GM23338 (cell line): Measurements from ENCODE around the gene OR10A2. TPM values are rescaled to one million over a fixed set of nuclear protein-coding genes. Genes with fewer than 3 reads are reported as not detected.

Experiments used
- ATAC-seq: fragments of 200-7000 bp; cut with Tn5 transposase; 3 replicates; pipeline ENCODE4 v1.9.1; 2020
- DNase-seq: peaks from one replicate; pipeline ENCODE4 v3.0.0-alpha.2; 2015; ENCODE audit warnings: low spot score
- H2AFZ ChIP-seq: fragments of 200-600 bp; sonication (generic); 2 replicates; pipeline ENCODE4 v1.8.0; 2016; ENCODE audit warnings: antibody characterized with exemption, mild to moderate bottlenecking, moderate library complexity
- H3F3A ChIP-seq: fragments of 200-600 bp; sonication (generic); replicated peaks from 2 replicates; pipeline ENCODE4 v1.8.0; 2017; ENCODE audit warnings: antibody characterized with exemption, mixed run types, low read depth
- H3K27ac ChIP-seq: fragments of 200-600 bp; sonication (generic); 2 replicates; pipeline ENCODE4 v1.6.1; 2016; ENCODE audit warnings: low read depth
- H3K27me3 ChIP-seq: fragments of 200-600 bp; sonication (generic); 2 replicates; pipeline ENCODE4 v1.8.0; 2016; ENCODE audit warnings: mild to moderate bottlenecking, mixed run types, moderate library complexity; ENCODE audit not compliant: insufficient read depth
- H3K36me3 ChIP-seq: fragments of 200-600 bp; sonication (generic); 2 replicates; pipeline ENCODE4 v1.8.0; 2016; ENCODE audit warnings: mild to moderate bottlenecking; ENCODE audit not compliant: insufficient read depth
- H3K4me1 ChIP-seq: fragments of 200-600 bp; sonication (generic); 2 replicates; pipeline ENCODE4 v1.8.0; 2016; ENCODE audit warnings: mild to moderate bottlenecking, moderate library complexity; ENCODE audit not compliant: insufficient read depth
- H3K4me2 ChIP-seq: fragments of 200-600 bp; sonication (generic); 2 replicates; pipeline ENCODE4 v1.7.1; 2017; ENCODE audit warnings: mixed run types
- H3K4me3 ChIP-seq: fragments of 200-600 bp; sonication (generic); 2 replicates; pipeline ENCODE4 v1.6.1; 2016; ENCODE audit warnings: mixed run types
- H3K79me2 ChIP-seq: fragments of 200-600 bp; sonication (generic); replicated peaks from 2 replicates; pipeline ENCODE4 v1.8.0; 2017; ENCODE audit warnings: mild to moderate bottlenecking; ENCODE audit not compliant: insufficient read depth
- H3K9me2 ChIP-seq: fragments of 200-600 bp; sonication (generic); 2 replicates; pipeline ENCODE4 v1.8.0; 2017; ENCODE audit not compliant: insufficient read depth
- H4K20me1 ChIP-seq: fragments of 200-600 bp; sonication (generic); replicated peaks from 2 replicates; pipeline ENCODE4 v1.8.0; 2017; ENCODE audit warnings: mild to moderate bottlenecking; ENCODE audit not compliant: insufficient read depth
- H3K27ac Mint-ChIP-seq: 2 replicates; pipeline ENCODE4 v1.8.0; 2020; ENCODE audit warnings: inconsistent platforms, mild to moderate bottlenecking, moderate library complexity, mixed read lengths
- H3K27me3 Mint-ChIP-seq: 3 replicates; pipeline ENCODE4 v1.8.0; 2022; ENCODE audit warnings: low read depth, mild to moderate bottlenecking, moderate library complexity, mixed read lengths, inconsistent platforms; ENCODE audit not compliant: insufficient read depth, poor library complexity
- H3K36me3 Mint-ChIP-seq: 3 replicates; pipeline ENCODE4 v1.8.0; 2021; ENCODE audit warnings: low read depth, mild to moderate bottlenecking, inconsistent platforms, moderate library complexity, mixed read lengths
- H3K4me1 Mint-ChIP-seq: 3 replicates; pipeline ENCODE4 v1.8.0; 2020; ENCODE audit warnings: mild to moderate bottlenecking, inconsistent platforms, mixed read lengths
- H3K4me3 Mint-ChIP-seq: 3 replicates; pipeline ENCODE4 v1.8.0; 2021; ENCODE audit warnings: moderate library complexity, mild to moderate bottlenecking, inconsistent platforms, mixed read lengths
- H3K9me3 Mint-ChIP-seq: 3 replicates; pipeline ENCODE4 v1.8.0; 2020; ENCODE audit warnings: moderate library complexity, mild to moderate bottlenecking, inconsistent platforms, mixed read lengths
- CREB1 ChIP-seq: fragments of 250-450 bp; sonication (Bioruptor Pico); IDR thresholded peaks from 2 replicates; pipeline ENCODE4 v1.5.0; 2020; ENCODE audit warnings: low read depth, mild to moderate bottlenecking, moderate library complexity
- ETS1 ChIP-seq: IDR thresholded peaks from 2 replicates; pipeline ENCODE4 v1.6.1; 2016; ENCODE audit warnings: antibody characterized with exemption
- NANOG ChIP-seq: IDR thresholded peaks from 2 replicates; pipeline ENCODE4 v1.6.1; 2016; ENCODE audit warnings: antibody characterized with exemption, borderline replicate concordance
- ZNF114 ChIP-seq: fragments of 250-450 bp; sonication (Bioruptor Pico); IDR thresholded peaks from 2 replicates; pipeline ENCODE4 v1.5.0; 2020; ENCODE audit warnings: mild to moderate bottlenecking, moderate library complexity
- ZNF331 ChIP-seq: fragments of 250-450 bp; sonication (Bioruptor Pico); IDR thresholded peaks from 2 replicates; pipeline ENCODE4 v1.5.0; 2020; ENCODE audit warnings: low read depth, mild to moderate bottlenecking, moderate library complexity
- polyA plus RNA-seq: library from polyadenylated mRNA; unstranded; fragments of >200 nt; fragmentation: Nextera tagmentation; extraction: Ambion mirVana; gene quantifications from 2 replicates; pipeline ENCODE4 v1.2.1, GENCODE V29; 2016
- total RNA-seq: library from RNA; depleted of rRNA; stranded (reverse); fragments of >200 nt; shearing (Covaris generic); gene quantifications from 2 replicates; pipeline ENCODE4 v1.2.3, GENCODE V29; 2014
- TF ChIP-seq, protein P1 (sequence below), 2 experiments: fragments of 200-600 bp in 1 of 2; sonication (generic) in 1 of 2; conservative IDR thresholded peaks; 2 replicates each; pipeline versions ENCODE4 v1.5.1 to v1.6.1; 2016 to 2017; ENCODE audit warnings: antibody characterized with exemption in 2 of 2, low read depth in 2 of 2, mild to moderate bottlenecking in 2 of 2, moderate library complexity in 1 of 2
- TF ChIP-seq, protein P2 (sequence below): fragments of 250-450 bp; sonication (Bioruptor Pico); IDR thresholded peaks from 2 replicates; pipeline ENCODE4 v1.5.0; 2020; ENCODE audit warnings: mild to moderate bottlenecking, moderate library complexity
- TF ChIP-seq, protein P3 (sequence below): IDR thresholded peaks from one replicate; pipeline ENCODE4 v1.6.1; 2018; ENCODE audit warnings: antibody characterized with exemption; ENCODE audit not compliant: unreplicated experiment

The OR10A2 gene
- total and polyA plus RNA-seq, 2 experiments from 2014 or later, result 0.27 TPM; not detected in 1

DNA sequence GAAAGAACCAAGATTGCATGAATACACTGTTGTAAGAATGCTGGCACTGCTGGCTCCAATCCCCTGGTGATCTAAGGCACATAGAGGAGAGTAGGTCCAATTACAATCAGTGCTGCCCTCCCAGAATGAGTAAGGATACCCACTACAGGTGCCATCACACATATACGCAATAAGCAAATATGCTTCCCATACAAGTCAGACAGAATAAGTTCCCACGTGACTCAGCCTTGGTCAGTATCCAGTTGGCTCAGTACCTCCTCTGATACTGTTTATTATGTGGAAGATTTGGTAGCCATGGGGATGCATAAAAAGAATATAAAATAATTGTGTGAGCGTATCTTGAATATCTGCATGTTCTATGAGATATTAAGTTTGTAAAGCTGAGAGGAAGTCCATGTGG is 49.1 kb downstream of the OR10A2 start:
- Histone ChIP-seq H3K4me3 (no peak overlapping the region), H3K27me3 (no peaks in the 10 kb centered on the region), H3K79me2 (no peaks in the 10 kb centered on the region), H3F3A (no peaks in the 10 kb centered on the region), H3K36me3 (no peaks in the 10 kb centered on the region), H3K4me1 (no peaks in the 10 kb centered on the region), H3K4me2 (no peak overlapping the region), H3K27ac (no peak overlapping the region), H2AFZ (no peak overlapping the region), H3K9me2 (no peaks in the 10 kb centered on the region), H4K20me1 (no peaks in the 10 kb centered on the region)
- Mint-ChIP-seq H3K4me1 (no peaks in the 10 kb centered on the region), H3K9me3 (no peaks in the 10 kb centered on the region), H3K4me3 (no peak overlapping the region), H3K36me3 (no peaks in the 10 kb centered on the region), H3K27me3 (peaks cover 2% of the 10 kb centered on the region), H3K27ac (no peak overlapping the region)
- no peak for ATAC-seq
- no peak for DNase-seq
- TF ChIP-seq, protein P1, sequence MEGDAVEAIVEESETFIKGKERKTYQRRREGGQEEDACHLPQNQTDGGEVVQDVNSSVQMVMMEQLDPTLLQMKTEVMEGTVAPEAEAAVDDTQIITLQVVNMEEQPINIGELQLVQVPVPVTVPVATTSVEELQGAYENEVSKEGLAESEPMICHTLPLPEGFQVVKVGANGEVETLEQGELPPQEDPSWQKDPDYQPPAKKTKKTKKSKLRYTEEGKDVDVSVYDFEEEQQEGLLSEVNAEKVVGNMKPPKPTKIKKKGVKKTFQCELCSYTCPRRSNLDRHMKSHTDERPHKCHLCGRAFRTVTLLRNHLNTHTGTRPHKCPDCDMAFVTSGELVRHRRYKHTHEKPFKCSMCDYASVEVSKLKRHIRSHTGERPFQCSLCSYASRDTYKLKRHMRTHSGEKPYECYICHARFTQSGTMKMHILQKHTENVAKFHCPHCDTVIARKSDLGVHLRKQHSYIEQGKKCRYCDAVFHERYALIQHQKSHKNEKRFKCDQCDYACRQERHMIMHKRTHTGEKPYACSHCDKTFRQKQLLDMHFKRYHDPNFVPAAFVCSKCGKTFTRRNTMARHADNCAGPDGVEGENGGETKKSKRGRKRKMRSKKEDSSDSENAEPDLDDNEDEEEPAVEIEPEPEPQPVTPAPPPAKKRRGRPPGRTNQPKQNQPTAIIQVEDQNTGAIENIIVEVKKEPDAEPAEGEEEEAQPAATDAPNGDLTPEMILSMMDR (conservative IDR thresholded peaks at IDR 0.05; ENCODE audit: low read depth in 2 of 2), result no peak
- TF ChIP-seq ETS1, result no peak
- no peak for TF ChIP-seq CREB1

- DNase-seq (no peak), ATAC-seq (no peak)
- H3K4me2 ChIP-seq, result no peak overlapping the region
- no peak overlapping the region for H3K4me3 ChIP-seq
- no peak overlapping the region for H3K27ac Mint-ChIP-seq
- no peaks in the 10 kb centered on the region for H3K4me1 Mint-ChIP-seq
- no peaks in the 10 kb centered on the region for H3K9me2 ChIP-seq
- H3K36me3 ChIP-seq, result no peaks in the 10 kb centered on the region
- H3K27ac ChIP-seq, result no peak overlapping the region
- H3K36me3 Mint-ChIP-seq, result no peaks in the 10 kb centered on the region; the same call in 2 of the 3 replicates
- H3K9me3 Mint-ChIP-seq, result no peaks in the 10 kb centered on the region
- no peaks in the 10 kb centered on the region for H3K27me3 Mint-ChIP-seq
- H3F3A ChIP-seq, result no peaks in the 10 kb centered on the region
- no peak overlapping the region for H2AFZ ChIP-seq
- H3K4me1 ChIP-seq, result no peaks in the 10 kb centered on the region
- H4K20me1 ChIP-seq, result no peaks in the 10 kb centered on the region
- no peaks in the 10 kb centered on the region for H3K79me2 ChIP-seq
- H3K4me3 Mint-ChIP-seq, result no peak overlapping the region
- H3K27me3 ChIP-seq, result no peaks in the 10 kb centered on the region
- no peak for TF ChIP-seq ETS1
- TF ChIP-seq ZNF331 (CRISPR knock-in tag), result no peak
- TF ChIP-seq, protein P2, sequence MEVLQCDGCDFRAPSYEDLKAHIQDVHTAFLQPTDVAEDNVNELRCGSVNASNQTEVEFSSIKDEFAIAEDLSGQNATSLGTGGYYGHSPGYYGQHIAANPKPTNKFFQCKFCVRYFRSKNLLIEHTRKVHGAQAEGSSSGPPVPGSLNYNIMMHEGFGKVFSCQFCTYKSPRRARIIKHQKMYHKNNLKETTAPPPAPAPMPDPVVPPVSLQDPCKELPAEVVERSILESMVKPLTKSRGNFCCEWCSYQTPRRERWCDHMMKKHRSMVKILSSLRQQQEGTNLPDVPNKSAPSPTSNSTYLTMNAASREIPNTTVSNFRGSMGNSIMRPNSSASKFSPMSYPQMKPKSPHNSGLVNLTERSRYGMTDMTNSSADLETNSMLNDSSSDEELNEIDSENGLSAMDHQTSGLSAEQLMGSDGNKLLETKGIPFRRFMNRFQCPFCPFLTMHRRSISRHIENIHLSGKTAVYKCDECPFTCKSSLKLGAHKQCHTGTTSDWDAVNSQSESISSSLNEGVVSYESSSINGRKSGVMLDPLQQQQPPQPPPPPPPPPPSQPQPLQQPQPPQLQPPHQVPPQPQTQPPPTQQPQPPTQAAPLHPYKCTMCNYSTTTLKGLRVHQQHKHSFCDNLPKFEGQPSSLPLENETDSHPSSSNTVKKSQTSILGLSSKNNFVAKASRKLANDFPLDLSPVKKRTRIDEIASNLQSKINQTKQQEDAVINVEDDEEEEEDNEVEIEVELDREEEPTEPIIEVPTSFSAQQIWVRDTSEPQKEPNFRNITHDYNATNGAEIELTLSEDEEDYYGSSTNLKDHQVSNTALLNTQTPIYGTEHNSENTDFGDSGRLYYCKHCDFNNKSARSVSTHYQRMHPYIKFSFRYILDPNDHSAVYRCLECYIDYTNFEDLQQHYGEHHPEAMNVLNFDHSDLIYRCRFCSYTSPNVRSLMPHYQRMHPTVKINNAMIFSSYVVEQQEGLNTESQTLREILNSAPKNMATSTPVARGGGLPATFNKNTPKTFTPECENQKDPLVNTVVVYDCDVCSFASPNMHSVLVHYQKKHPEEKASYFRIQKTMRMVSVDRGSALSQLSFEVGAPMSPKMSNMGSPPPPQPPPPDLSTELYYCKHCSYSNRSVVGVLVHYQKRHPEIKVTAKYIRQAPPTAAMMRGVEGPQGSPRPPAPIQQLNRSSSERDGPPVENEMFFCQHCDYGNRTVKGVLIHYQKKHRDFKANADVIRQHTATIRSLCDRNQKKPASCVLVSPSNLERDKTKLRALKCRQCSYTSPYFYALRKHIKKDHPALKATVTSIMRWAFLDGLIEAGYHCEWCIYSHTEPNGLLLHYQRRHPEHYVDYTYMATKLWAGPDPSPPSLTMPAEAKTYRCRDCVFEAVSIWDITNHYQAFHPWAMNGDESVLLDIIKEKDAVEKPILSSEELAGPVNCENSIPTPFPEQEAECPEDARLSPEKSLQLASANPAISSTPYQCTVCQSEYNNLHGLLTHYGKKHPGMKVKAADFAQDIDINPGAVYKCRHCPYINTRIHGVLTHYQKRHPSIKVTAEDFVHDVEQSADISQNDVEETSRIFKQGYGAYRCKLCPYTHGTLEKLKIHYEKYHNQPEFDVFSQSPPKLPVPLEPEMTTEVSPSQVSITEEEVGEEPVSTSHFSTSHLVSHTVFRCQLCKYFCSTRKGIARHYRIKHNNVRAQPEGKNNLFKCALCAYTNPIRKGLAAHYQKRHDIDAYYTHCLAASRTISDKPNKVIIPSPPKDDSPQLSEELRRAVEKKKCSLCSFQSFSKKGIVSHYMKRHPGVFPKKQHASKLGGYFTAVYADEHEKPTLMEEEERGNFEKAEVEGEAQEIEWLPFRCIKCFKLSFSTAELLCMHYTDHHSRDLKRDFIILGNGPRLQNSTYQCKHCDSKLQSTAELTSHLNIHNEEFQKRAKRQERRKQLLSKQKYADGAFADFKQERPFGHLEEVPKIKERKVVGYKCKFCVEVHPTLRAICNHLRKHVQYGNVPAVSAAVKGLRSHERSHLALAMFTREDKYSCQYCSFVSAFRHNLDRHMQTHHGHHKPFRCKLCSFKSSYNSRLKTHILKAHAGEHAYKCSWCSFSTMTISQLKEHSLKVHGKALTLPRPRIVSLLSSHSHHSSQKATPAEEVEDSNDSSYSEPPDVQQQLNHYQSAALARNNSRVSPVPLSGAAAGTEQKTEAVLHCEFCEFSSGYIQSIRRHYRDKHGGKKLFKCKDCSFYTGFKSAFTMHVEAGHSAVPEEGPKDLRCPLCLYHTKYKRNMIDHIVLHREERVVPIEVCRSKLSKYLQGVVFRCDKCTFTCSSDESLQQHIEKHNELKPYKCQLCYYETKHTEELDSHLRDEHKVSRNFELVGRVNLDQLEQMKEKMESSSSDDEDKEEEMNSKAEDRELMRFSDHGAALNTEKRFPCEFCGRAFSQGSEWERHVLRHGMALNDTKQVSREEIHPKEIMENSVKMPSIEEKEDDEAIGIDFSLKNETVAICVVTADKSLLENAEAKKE (CRISPR knock-in tag), result no peak
- TF ChIP-seq NANOG, result no peak
- no peak for TF ChIP-seq ZNF114 (CRISPR knock-in tag)
- TF ChIP-seq, protein P3, sequence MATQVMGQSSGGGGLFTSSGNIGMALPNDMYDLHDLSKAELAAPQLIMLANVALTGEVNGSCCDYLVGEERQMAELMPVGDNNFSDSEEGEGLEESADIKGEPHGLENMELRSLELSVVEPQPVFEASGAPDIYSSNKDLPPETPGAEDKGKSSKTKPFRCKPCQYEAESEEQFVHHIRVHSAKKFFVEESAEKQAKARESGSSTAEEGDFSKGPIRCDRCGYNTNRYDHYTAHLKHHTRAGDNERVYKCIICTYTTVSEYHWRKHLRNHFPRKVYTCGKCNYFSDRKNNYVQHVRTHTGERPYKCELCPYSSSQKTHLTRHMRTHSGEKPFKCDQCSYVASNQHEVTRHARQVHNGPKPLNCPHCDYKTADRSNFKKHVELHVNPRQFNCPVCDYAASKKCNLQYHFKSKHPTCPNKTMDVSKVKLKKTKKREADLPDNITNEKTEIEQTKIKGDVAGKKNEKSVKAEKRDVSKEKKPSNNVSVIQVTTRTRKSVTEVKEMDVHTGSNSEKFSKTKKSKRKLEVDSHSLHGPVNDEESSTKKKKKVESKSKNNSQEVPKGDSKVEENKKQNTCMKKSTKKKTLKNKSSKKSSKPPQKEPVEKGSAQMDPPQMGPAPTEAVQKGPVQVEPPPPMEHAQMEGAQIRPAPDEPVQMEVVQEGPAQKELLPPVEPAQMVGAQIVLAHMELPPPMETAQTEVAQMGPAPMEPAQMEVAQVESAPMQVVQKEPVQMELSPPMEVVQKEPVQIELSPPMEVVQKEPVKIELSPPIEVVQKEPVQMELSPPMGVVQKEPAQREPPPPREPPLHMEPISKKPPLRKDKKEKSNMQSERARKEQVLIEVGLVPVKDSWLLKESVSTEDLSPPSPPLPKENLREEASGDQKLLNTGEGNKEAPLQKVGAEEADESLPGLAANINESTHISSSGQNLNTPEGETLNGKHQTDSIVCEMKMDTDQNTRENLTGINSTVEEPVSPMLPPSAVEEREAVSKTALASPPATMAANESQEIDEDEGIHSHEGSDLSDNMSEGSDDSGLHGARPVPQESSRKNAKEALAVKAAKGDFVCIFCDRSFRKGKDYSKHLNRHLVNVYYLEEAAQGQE, result no peak
Observed at GRCh38 chr11:6919698-6920097, 56.8 kb downstream of the OR10A2 start.
